VCaP (cell line): ENCODE data around the gene CCDC88B.

ENCODE experiments used
- H3K27ac ChIP-seq: fragments of 450-650 bp; 2 replicates; pipeline ENCODE4 v1.5.1; 2017
- TF ChIP-seq, protein P1 (sequence below): fragments of 450-650 bp; conservative IDR thresholded peaks from 2 replicates; pipeline ENCODE4 v1.5.1; 2017; ENCODE audit warnings: mild to moderate bottlenecking, moderate library complexity

Gene CCDC88B, protein sequence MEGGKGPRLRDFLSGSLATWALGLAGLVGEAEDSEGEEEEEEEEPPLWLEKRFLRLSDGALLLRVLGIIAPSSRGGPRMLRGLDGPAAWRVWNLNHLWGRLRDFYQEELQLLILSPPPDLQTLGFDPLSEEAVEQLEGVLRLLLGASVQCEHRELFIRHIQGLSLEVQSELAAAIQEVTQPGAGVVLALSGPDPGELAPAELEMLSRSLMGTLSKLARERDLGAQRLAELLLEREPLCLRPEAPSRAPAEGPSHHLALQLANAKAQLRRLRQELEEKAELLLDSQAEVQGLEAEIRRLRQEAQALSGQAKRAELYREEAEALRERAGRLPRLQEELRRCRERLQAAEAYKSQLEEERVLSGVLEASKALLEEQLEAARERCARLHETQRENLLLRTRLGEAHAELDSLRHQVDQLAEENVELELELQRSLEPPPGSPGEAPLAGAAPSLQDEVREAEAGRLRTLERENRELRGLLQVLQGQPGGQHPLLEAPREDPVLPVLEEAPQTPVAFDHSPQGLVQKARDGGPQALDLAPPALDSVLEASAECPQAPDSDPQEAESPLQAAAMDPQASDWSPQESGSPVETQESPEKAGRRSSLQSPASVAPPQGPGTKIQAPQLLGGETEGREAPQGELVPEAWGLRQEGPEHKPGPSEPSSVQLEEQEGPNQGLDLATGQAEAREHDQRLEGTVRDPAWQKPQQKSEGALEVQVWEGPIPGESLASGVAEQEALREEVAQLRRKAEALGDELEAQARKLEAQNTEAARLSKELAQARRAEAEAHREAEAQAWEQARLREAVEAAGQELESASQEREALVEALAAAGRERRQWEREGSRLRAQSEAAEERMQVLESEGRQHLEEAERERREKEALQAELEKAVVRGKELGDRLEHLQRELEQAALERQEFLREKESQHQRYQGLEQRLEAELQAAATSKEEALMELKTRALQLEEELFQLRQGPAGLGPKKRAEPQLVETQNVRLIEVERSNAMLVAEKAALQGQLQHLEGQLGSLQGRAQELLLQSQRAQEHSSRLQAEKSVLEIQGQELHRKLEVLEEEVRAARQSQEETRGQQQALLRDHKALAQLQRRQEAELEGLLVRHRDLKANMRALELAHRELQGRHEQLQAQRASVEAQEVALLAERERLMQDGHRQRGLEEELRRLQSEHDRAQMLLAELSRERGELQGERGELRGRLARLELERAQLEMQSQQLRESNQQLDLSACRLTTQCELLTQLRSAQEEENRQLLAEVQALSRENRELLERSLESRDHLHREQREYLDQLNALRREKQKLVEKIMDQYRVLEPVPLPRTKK (N-terminal part only)

DNA sequence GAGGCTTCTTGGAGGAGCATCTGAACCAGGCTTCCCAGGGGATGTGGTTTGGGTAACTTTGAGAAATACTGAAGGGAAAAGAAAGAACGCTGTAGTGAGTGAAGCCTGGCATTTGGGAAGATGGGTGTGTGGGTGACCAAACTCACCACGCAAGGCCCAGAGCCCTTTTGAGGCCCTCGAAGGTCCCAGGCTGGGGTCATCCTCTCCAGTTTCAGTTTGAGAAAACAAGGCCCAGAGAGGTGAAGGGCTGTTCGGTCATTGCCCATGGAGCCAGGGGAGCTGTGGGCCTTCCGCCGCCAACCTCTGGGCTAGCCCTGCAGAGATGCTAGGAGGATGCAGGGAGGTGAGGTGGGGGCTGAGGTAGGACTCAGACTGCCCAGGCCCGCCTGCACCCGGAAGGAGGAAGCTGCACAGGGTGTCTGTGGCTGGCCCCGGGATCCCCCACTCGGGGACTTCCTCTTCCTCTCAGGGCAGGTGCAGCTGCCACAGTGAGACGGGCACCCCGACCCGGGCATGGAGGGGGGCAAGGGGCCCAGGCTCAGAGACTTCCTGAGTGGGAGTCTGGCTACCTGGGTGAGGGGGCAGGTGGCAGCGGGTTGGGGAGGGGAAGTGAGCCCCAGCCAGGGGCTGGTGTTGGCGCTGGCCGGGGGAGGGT lies at the start of gene CCDC88B:
Gene CCDC88B, plus strand, starts transcription at position 451 of the 655 bp plus-strand sequence. Its CDS starts 63 bp downstream, at position 514.
- TF ChIP-seq, protein P1, sequence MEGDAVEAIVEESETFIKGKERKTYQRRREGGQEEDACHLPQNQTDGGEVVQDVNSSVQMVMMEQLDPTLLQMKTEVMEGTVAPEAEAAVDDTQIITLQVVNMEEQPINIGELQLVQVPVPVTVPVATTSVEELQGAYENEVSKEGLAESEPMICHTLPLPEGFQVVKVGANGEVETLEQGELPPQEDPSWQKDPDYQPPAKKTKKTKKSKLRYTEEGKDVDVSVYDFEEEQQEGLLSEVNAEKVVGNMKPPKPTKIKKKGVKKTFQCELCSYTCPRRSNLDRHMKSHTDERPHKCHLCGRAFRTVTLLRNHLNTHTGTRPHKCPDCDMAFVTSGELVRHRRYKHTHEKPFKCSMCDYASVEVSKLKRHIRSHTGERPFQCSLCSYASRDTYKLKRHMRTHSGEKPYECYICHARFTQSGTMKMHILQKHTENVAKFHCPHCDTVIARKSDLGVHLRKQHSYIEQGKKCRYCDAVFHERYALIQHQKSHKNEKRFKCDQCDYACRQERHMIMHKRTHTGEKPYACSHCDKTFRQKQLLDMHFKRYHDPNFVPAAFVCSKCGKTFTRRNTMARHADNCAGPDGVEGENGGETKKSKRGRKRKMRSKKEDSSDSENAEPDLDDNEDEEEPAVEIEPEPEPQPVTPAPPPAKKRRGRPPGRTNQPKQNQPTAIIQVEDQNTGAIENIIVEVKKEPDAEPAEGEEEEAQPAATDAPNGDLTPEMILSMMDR = no peak
- H3K27ac ChIP-seq = peak within 1 kb of the TSS; percentile 94; the same call in 1 of the 2 replicates

DNA sequence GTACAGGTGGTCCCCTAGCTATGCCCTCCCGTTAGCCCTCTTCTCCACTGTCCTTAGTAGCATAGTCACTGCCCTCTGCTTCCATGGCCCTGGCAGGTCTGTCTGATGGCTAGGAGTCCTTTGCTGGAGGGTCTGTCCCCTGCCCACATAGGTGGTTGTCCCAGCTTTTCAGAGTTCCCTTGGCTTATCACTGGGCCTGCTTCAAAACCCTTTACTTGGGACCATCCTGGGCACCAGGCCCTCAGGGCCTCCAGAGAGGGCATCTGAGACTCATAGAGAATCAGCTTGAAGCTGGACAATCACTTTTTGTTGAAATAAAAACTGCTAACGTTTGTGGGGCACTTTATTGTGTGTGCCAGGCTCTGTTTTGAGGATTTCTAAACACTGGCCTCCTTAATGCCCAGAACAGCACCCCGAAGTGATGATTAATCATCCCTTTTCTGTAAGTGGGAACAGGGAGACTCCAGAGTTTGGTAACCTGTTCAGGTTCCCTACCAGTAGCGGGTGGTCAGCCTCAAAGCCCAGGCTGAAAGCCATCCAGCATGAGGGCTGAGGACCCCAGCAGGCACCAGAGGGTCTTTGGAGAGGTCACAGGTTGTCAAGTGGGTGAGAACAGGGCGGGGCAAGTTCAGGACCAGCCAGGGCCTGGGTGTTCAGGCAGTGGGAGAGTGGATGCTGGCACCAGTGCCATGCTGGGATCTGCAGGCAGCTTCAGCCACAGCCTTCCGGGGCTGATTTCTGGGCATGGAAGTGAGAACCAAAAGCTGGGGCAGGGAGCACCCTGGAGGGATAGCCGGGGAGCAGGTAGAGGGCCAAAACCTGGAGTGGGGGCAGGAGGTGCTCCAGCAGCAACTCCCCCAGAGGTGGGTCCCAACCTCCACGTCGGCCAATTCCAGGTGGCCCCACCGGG lies 49.4 kb upstream of the CCDC88B start:
- peak overlapping the region; percentile 36; the same call in 1 of the 2 replicates for H3K27ac ChIP-seq
- TF ChIP-seq, protein P1 = no peak

DNA sequence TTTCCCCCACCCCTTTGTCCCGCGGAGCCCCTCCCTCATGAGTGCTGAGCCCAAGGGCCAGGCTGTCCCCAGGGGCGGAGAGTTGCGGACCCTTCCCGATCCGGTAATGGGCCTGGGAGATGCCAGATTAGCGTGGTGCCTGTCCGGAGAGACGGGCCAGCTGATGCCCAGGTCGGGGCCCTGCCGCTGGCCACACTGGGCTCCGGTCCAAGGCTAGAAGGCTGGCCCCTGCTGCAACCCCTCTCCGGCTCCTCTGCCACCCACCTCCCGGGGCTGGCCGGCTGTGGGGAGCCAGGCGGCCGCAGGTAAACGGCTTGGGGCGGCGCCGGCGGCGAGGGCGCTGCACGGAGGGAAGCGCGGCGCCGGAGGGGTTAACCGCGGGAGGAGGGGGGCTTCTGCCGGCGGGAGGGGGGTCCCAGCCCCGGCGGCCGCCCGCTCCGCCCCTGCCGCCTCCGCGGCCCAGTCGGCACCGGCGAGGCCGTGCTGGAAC lies 48.7 kb upstream of the CCDC88B start, which contains the start of gene KCNK4:
Gene KCNK4, plus strand, starts transcription at position 41 of the 490 bp plus-strand sequence. CDS start 1,717 bp downstream, outside the sequence.
- TF ChIP-seq, protein P1 = no peak
- peak within 1 kb of the TSS; percentile 36; the same call in 1 of the 2 replicates for H3K27ac ChIP-seq

DNA sequence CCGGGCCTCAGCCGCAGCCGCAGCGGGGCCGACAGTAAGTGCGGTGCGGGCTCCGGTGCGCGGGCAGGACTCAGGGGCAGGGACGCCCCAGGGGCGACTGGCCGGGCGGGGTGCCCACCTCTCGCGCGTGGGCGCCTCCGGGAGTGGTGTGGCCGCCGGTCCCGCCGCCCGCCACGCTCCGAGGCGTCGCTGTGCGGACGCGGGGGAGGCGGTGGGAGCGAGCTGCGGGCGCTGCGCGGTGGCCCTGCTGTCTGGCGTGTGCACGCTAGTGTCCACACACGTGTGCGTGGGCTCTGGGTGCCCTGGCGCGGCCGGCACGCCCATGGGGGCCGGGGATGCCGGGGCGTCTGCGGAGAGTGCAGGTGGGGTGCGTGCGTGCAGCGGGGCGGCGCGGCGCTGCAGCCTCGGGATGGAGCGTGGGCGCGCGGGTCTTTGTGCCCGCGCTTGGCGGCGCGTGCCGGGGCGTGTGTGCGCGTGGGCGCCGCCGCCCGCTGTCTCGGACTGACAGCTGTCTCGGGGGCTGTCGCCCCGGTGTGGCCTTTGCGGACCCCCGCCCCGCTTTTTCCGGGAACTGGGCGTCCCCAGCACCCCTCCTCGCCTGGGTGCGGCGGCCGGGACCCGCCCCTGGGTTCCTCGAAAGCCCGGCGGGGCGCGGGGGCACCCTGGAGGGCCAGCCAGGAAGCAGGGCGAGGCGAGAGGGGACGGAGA lies 48.1 kb upstream of the CCDC88B start:
- TF ChIP-seq, protein P1 = peak; percentile 33
- H3K27ac ChIP-seq = peak overlapping the region; percentile 36; the same call in 1 of the 2 replicates

DNA sequence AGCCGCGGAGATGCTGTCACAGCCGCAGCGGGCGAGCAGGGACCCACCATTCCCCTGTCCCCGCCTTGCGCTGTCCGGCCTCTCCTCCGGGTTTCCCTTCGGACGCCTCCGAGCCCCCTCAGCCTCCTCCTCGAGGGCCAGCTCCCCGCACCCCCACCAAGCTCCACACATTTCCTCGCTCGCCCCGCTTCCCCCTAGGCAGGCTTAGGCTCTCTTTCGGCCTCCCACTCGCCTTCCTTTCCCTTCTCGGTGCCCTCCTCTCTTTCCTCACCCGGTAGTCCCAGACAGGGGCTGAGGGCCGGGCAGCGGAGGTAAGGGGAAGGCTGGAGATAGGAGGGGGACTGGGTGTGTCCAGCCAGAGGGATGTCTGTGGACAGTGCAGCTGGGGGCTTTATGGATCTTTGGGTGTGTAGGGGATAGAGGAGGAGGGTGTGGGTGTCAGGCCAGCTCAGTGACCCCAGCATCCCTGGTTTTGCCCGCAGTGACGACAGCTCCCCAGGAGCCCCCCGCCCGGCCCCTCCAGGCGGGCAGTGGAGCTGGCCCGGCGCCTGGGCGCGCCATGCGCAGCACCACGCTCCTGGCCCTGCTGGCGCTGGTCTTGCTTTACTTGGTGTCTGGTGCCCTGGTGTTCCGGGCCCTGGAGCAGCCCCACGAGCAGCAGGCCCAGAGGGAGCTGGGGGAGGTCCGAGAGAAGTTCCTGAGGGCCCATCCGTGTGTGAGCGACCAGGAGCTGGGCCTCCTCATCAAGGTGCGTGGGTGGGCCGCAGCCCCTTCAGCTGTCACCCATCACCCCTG lies 47.3 kb upstream of the CCDC88B start:
- TF ChIP-seq, protein P1 = no peak
- H3K27ac ChIP-seq = no peak overlapping the region; the same call in 1 of the 2 replicates
